SK-N-SH (cell line): Measurements from ENCODE around the gene RGS6.

Experiments used
- TF ChIP-seq, protein P1 (sequence below): IDR thresholded peaks from 2 replicates; pipeline ENCODE4 v1.6.1; 2012; ENCODE audit warnings: mild to moderate bottlenecking, low read depth, low read length, moderate library complexity
- TF ChIP-seq, protein P2 (sequence below): fragments of 200-600 bp; sonication (generic); IDR thresholded peaks from 2 replicates; pipeline ENCODE4 v1.6.1; 2017; ENCODE audit warnings: antibody characterized with exemption, mild to moderate bottlenecking, moderate library complexity
- TF ChIP-seq, protein P3 (sequence below): IDR thresholded peaks from 2 replicates; pipeline ENCODE4 v1.4.0; 2012; ENCODE audit warnings: low read depth

DNA sequence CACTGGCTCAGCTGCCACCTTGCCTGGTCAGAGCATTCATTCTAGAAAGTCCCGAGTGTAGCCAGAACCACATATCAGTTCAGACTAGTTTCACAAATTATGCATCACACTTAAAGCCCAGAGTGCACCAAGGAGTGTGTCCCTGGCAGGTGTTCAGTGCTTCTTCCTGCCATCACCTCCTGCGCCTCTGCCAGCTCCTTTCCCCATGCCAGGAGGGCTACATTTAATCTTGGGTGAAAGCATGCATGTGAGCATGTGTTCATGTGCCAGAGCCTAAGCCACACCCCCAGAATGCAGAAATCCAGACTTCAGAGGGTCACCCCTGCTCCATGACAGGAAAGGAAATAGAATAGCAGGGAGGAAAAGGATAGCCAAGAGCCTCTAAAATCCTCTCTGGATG is 580.1 kb downstream of the RGS6 start:
- TF ChIP-seq, protein P1, sequence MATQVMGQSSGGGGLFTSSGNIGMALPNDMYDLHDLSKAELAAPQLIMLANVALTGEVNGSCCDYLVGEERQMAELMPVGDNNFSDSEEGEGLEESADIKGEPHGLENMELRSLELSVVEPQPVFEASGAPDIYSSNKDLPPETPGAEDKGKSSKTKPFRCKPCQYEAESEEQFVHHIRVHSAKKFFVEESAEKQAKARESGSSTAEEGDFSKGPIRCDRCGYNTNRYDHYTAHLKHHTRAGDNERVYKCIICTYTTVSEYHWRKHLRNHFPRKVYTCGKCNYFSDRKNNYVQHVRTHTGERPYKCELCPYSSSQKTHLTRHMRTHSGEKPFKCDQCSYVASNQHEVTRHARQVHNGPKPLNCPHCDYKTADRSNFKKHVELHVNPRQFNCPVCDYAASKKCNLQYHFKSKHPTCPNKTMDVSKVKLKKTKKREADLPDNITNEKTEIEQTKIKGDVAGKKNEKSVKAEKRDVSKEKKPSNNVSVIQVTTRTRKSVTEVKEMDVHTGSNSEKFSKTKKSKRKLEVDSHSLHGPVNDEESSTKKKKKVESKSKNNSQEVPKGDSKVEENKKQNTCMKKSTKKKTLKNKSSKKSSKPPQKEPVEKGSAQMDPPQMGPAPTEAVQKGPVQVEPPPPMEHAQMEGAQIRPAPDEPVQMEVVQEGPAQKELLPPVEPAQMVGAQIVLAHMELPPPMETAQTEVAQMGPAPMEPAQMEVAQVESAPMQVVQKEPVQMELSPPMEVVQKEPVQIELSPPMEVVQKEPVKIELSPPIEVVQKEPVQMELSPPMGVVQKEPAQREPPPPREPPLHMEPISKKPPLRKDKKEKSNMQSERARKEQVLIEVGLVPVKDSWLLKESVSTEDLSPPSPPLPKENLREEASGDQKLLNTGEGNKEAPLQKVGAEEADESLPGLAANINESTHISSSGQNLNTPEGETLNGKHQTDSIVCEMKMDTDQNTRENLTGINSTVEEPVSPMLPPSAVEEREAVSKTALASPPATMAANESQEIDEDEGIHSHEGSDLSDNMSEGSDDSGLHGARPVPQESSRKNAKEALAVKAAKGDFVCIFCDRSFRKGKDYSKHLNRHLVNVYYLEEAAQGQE: no peak
- TF ChIP-seq, protein P2, sequence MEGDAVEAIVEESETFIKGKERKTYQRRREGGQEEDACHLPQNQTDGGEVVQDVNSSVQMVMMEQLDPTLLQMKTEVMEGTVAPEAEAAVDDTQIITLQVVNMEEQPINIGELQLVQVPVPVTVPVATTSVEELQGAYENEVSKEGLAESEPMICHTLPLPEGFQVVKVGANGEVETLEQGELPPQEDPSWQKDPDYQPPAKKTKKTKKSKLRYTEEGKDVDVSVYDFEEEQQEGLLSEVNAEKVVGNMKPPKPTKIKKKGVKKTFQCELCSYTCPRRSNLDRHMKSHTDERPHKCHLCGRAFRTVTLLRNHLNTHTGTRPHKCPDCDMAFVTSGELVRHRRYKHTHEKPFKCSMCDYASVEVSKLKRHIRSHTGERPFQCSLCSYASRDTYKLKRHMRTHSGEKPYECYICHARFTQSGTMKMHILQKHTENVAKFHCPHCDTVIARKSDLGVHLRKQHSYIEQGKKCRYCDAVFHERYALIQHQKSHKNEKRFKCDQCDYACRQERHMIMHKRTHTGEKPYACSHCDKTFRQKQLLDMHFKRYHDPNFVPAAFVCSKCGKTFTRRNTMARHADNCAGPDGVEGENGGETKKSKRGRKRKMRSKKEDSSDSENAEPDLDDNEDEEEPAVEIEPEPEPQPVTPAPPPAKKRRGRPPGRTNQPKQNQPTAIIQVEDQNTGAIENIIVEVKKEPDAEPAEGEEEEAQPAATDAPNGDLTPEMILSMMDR: no peak
- TF ChIP-seq, protein P3, sequence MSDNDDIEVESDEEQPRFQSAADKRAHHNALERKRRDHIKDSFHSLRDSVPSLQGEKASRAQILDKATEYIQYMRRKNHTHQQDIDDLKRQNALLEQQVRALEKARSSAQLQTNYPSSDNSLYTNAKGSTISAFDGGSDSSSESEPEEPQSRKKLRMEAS: no peak
